Left kidney (tissue), 2 donors: ENCODE results near the gene TGFBI. TPM values are rescaled to one million over a fixed set of nuclear protein-coding genes. Genes with fewer than 3 reads are reported as not detected.

Experiments
- DNase-seq: peaks from one replicate; pipeline ENCODE4 v3.0.0-alpha.2; 2013
- polyA plus RNA-seq: library from polyadenylated mRNA; unstranded; fragments of 120-200 nt; gene quantifications from one replicate; pipeline ENCODE4 v1.2.1, GENCODE V29; 2013; ENCODE audit not compliant: insufficient read length

Gene TGFBI
- polyA plus RNA-seq, 1 donor = 204 TPM

GRCh38 chr5:136087961-136088871 lies 59.4 kb downstream of the TGFBI start:
- DNase-seq = no peak

- DNase-seq = no peak
Measured at GRCh38 chr5:136089791-136090190, 61.0 kb downstream of the TGFBI start.

- no peak for DNase-seq
Measured at GRCh38 chr5:136090319-136090718, 61.5 kb downstream of the TGFBI start.

GRCh38 chr5:136094189-136094912 lies 65.6 kb downstream of the TGFBI start:
- DNase-seq = no peak

DNA sequence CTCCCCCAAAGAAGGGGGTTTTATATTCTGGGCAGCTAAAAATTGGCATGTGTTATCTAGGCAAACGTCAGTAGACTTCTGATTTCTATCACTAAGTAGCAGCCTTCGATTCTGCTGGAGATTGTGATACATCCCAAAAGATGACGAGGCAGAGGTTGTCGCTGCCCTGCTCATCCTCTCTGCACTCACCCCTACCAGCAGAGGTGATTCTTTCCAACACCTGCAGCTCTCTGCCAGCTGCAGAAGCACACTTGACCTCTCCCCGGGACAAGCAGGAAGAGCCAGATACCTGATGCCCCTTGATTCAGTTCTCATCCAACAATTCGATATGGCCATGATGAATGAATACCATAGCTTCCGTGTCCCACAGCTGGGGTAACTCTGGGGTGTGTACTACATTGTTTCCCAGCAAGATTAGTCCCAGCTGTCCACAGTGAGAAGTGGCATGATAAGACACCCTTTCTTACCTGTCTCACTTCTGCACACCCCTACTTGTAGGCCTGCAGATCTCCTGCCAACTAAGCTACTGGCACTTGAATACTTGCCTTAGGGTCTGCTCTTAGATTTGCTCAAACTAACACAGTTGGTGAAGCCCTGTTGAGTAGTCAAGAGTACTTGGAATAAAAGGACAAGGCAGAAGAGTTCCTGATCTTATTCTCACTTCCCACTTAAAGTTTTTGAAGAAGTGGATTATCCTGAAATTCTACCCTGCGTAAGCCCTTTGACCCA lies 66.3 kb downstream of the TGFBI start:
- DNase-seq = no peak

- no peak for DNase-seq
Measured at GRCh38 chr5:136098176-136098575, 69.4 kb downstream of the TGFBI start.

GRCh38 chr5:136099870-136100269 lies 71.1 kb downstream of the TGFBI start:
- DNase-seq = no peak

DNA sequence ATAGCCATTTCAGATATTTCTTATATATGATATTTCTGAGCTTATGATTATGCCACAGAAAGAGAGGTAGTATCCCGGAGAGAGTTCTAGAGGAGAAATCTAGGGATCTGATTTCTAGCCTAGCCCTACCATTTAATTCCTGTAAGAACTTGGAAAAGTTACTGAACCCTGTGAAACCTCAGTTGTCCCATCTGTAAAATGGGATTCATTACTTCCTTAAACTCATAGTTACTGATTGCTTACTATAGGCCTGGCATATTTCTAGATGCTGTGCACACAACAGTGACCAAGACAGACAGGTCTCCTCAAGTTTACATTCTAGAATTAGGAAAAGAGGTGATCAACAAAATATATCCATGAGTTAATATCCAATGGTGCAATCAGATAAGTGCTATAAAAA lies 73.1 kb downstream of the TGFBI start:
- DNase-seq = no peak

DNA sequence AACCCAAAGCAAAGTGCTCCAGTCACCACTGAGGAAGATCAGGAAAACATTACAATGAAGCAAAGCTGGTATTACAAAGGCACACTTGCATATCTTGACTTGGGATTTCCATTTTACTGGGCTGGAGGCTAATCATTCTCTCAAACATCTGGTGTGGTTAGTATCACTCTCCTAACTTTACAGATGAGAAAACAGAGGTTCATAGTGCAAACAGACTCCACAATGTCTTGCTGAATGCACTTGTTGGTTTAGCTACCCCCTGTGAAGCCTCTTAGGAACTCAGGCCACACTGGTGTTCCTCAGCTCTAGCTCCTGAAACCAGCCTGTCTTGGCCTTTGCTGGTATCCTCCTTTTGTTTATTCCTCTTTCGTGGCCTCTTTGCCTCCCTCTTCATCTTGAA lies 74.3 kb downstream of the TGFBI start:
- DNase-seq = no peak

DNA sequence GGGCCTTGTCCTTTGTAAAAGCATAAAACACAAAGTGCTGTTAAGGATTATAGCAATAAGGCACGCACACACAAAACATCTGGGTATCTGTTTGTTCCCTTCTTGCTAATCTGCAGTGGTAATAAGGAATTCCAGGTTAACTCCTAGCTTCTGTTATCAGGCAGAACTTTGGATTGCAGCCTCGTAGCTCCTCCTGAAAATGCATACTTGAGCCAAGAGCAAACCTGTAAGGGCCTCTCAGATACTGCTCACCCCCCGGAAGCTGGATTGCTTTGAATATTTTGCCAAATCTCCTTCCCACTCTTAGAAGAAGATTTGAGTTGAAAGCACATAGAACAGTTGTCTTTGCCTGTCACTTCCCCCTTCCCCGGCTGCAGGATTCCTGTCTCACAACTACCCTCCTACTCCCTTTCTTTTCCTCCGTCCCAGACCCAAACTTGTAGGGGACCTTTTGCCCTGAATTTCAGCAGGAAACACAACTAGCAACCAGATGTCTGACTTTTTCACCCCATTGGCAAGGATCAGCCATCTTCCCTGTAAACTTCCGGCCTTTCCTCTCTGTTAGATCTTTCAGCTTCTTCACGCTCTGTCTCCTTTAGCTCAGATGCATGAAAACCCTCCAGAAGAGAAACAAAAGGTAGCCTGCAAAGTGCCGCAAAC lies 75.6 kb downstream of the TGFBI start:
- no peak for DNase-seq

DNA sequence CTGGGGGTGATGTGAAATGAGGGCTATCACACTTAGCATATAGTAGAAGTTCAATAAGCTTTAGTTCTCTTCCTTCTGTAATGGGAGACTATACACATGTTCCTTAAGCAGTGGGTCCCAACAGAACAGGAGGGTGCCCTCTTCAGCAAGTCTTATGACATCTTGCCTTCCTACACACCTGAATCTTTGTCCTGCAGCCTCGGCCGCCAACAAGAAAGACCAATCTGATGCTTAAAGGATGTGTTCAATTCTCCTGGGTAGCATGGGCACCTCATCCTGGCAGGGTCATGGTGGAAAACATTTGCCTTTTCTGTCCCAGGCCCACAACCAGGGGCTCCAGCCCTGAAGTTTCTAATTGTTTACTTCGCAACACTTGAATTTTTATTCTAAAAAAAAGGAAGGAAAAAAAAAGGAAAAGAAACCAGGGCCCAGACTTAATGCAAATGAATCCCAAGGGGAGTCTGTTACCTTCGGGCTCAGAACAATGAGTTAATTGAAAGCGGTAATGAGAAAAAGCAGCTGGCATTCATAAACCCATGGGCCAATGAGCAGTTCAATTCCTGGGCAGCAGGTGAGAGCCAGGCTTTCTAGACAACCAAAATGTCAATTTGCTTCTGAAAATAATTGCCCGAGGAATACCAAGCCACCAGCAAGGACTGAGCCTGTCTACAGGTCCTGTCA lies 77.7 kb downstream of the TGFBI start:
- no peak for DNase-seq

DNA sequence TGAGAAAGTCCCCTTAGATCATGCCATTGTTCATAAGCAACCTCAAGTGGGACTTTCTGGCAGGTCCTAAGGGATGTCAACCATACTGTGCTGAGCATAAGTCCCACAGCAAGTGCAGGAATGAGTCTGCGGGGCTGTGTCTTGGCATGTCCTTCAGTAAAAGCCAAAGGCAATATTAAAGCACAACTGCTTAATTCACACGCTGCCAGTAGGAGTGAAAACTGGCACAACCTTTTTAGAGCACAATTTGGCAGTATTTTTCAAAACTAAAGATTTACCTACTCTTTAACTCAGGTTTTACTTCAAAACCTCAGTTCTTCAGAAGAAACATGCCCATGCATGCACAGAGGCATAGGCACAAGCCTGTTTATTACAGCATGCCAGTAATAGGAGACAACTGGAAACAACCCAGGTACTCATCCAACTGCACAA lies 79.4 kb downstream of the TGFBI start:
- DNase-seq = no peak

DNA sequence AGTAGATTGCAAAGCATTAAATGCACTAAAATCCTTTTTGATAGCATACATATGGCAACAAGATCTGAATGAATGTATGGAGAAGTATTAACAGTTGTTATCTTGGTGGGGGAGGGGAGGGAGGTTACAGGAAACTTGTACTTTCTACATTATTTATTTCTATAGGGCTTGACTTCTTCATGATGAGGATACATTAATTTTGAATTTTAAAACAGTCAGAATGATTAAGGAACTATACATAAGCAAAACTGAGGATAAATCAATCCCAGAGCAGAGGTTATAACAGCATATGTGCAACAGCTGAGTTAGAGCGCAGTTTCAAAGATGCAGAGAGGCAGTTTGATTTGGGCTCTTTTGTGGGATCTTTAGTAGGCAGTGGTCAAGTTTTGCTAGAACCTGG lies 80.0 kb downstream of the TGFBI start:
- peak; percentile 46 for DNase-seq

- no peak for DNase-seq
Measured at GRCh38 chr5:136109453-136110135, 80.8 kb downstream of the TGFBI start.

Other genes starting within 250 kb of the TGFBI start
- gene SLC25A48, start 194.3 kb upstream of the TGFBI start, polyA plus RNA-seq = 4.1 TPM
- gene IL9, start 133.1 kb upstream of the TGFBI start, polyA plus RNA-seq = not detected
- 5.2 TPM for gene LECT2, start 74.0 kb upstream of the TGFBI start, polyA plus RNA-seq
- 82.2 TPM for gene SMAD5, start 103.9 kb downstream of the TGFBI start, polyA plus RNA-seq
- 8.5 TPM for gene SMIM32, start 164.2 kb downstream of the TGFBI start, polyA plus RNA-seq